Measurements from ENCODE around the gene PTPRT. TPM values are rescaled to one million over a fixed set of nuclear protein-coding genes. Genes with fewer than 3 reads are reported as not detected.

Gene PTPRT
- polyA plus RNA-seq, 3 donors: not detected

- DNase-seq: no peak
- Histone ChIP-seq H3K79me2 (ENCODE audit: insufficient read depth, low read length) (no peaks in the 10 kb centered on the region), H3K36me3 (replicated peaks in 1 of 2; ENCODE audit: control insufficient read depth in 1 of 2, insufficient read depth in 2 of 2, low read length in 2 of 2) (no peaks in the 10 kb centered on the region), H2AFZ (ENCODE audit: insufficient read depth, low read depth, low read length, poor library complexity, severe bottlenecking) (no peak overlapping the region), H3K4me3 (replicated peaks in 1 of 3; ENCODE audit: low read depth in 2 of 3, low read length in 3 of 3) (no peak overlapping the region), H3K9ac (ENCODE audit: insufficient read depth, low read length, poor library complexity, severe bottlenecking) (no peak overlapping the region), H4K20me1 (ENCODE audit: insufficient read depth, low read length) (no peaks in the 10 kb centered on the region), H3K9me3 (replicated peaks in 1 of 2; ENCODE audit: control insufficient read depth in 1 of 2, insufficient read depth in 1 of 2, low read length in 2 of 2) (peaks cover 0 to 6% of the 10 kb centered on the region in 2 donors), H3K27ac (ENCODE audit: low read depth in 1 of 2, low read length in 2 of 2) (no peak overlapping the region), H3K27me3 (ENCODE audit: control insufficient read depth in 2 of 2, insufficient read depth in 2 of 2, low read length in 2 of 2) (no peaks in the 10 kb centered on the region), H3K4me2 (replicated peaks; ENCODE audit: extremely low read depth, low read length, poor library complexity, severe bottlenecking) (no peak overlapping the region), H3K4me1 (ENCODE audit: control insufficient read depth in 1 of 2, insufficient read depth in 2 of 2, low read length in 2 of 2) (no peaks in the 10 kb centered on the region)
- no peaks in the 10 kb centered on the region for H3K36me3 Mint-ChIP-seq
- 98% methylated on average over 2 of the region's 3 CpGs for WGBS (ENCODE audit: insufficient coverage)
- no peak overlapping the region for H3K27ac Mint-ChIP-seq
- no peak overlapping the region for H3K4me3 Mint-ChIP-seq
- no peaks in the 10 kb centered on the region for H3K4me1 Mint-ChIP-seq
- intact Hi-C loops (cut with micrococcal nuclease): no loop called here
- peaks cover 0 to 9% (median 5%) of the 10 kb centered on the region in 7 donors for H3K9me3 Mint-ChIP-seq
- peaks cover 0 to 3% (median 0%) of the 10 kb centered on the region in 3 donors for H3K27me3 Mint-ChIP-seq (ENCODE audit: low read depth in 3 of 3)
- TF ChIP-seq CTCF (IDR thresholded peaks at IDR 0.05): no peak
Measured at GRCh38 chr20:42775866-42776265, 413.8 kb downstream of the PTPRT start.

GRCh38 chr20:42775037-42775436 lies 414.7 kb downstream of the PTPRT start:
- Histone ChIP-seq H3K4me2 (replicated peaks; ENCODE audit: extremely low read depth, low read length, poor library complexity, severe bottlenecking) (no peak overlapping the region), H3K27ac (ENCODE audit: low read depth in 1 of 2, low read length in 2 of 2) (no peak overlapping the region), H3K36me3 (replicated peaks in 1 of 2; ENCODE audit: control insufficient read depth in 1 of 2, insufficient read depth in 2 of 2, low read length in 2 of 2) (no peaks in the 10 kb centered on the region), H3K79me2 (ENCODE audit: insufficient read depth, low read length) (no peaks in the 10 kb centered on the region), H2AFZ (ENCODE audit: insufficient read depth, low read depth, low read length, poor library complexity, severe bottlenecking) (no peak overlapping the region), H3K27me3 (ENCODE audit: control insufficient read depth in 2 of 2, insufficient read depth in 2 of 2, low read length in 2 of 2) (no peaks in the 10 kb centered on the region), H3K4me1 (ENCODE audit: control insufficient read depth in 1 of 2, insufficient read depth in 2 of 2, low read length in 2 of 2) (no peaks in the 10 kb centered on the region), H3K9ac (ENCODE audit: insufficient read depth, low read length, poor library complexity, severe bottlenecking) (no peak overlapping the region), H3K4me3 (replicated peaks in 1 of 3; ENCODE audit: low read depth in 2 of 3, low read length in 3 of 3) (no peak overlapping the region), H3K9me3 (replicated peaks in 1 of 2; ENCODE audit: control insufficient read depth in 1 of 2, insufficient read depth in 1 of 2, low read length in 2 of 2) (peaks cover 0 to 6% of the 10 kb centered on the region in 2 donors), H4K20me1 (ENCODE audit: insufficient read depth, low read length) (no peaks in the 10 kb centered on the region)
- WGBS (ENCODE audit: insufficient coverage): 91% methylated on average over 2 of the region's 7 CpGs
- TF ChIP-seq CTCF (IDR thresholded peaks at IDR 0.05): no peak
- Mint-ChIP-seq H3K36me3 (no peaks in the 10 kb centered on the region), H3K4me3 (no peak overlapping the region), H3K27ac (no peak overlapping the region), H3K4me1 (no peaks in the 10 kb centered on the region), H3K27me3 (ENCODE audit: low read depth in 3 of 3) (peaks cover 0 to 3% (median 0%) of the 10 kb centered on the region in 3 donors), H3K9me3 (peaks cover 0 to 10% (median 5%) of the 10 kb centered on the region in 7 donors)
- intact Hi-C loops (cut with micrococcal nuclease): no loop called here
- no peak for DNase-seq

Data from CD14-positive monocyte (primary cell).